HG03575 (cell line): ENCODE data around the gene TMEM151B.

Experiments
- ATAC-seq: cut with Tn5 transposase; IDR thresholded peaks from one replicate; pipeline ENCODE4 v1.9.1; 2021; ENCODE audit not compliant: unreplicated experiment, insufficient number of reproducible peaks, low FRiP score; ENCODE audit errors: extremely low read depth

Gene TMEM151B

GRCh38 chr6:44261581-44261980, 8.7 kb upstream of the TMEM151B start:
- ATAC-seq: no peak

- ATAC-seq: no peak
These were observed 7.5 kb upstream of the TMEM151B start for GRCh38 chr6:44262467-44263353.

GRCh38 chr6:44263354-44264100, 6.7 kb upstream of the TMEM151B start:
- ATAC-seq: no peak

GRCh38 chr6:44264154-44265006, 5.9 kb upstream of the TMEM151B start:
- ATAC-seq: no peak

- ATAC-seq: no peak
These were observed 5.1 kb upstream of the TMEM151B start, which contains the start of gene NFKBIE for GRCh38 chr6:44265007-44265721. Gene NFKBIE, minus strand, starts transcription at chr6:44265551. Its CDS starts 205 bp downstream, at chr6:44265346.

- no peak for ATAC-seq
These were observed 4.5 kb upstream of the TMEM151B start for GRCh38 chr6:44265722-44266233.

GRCh38 chr6:44266347-44266746, 3.9 kb upstream of the TMEM151B start:
- ATAC-seq: no peak

- no peak for ATAC-seq
These were observed 3.0 kb upstream of the TMEM151B start for GRCh38 chr6:44267252-44267651.

GRCh38 chr6:44268095-44268628, 2.1 kb upstream of the TMEM151B start:
- ATAC-seq: no peak

- ATAC-seq: no peak
These were observed 901 bp upstream of the TMEM151B start for GRCh38 chr6:44269178-44269920.

GRCh38 chr6:44270526-44271405, 516 bp downstream of the TMEM151B start:
- ATAC-seq: no peak

GRCh38 chr6:44271406-44271723, 1.1 kb downstream of the TMEM151B start:
- no peak for ATAC-seq

- ATAC-seq: no peak
These were observed 1.7 kb downstream of the TMEM151B start for GRCh38 chr6:44271914-44272313.

GRCh38 chr6:44272529-44272928, 2.3 kb downstream of the TMEM151B start:
- no peak for ATAC-seq

- ATAC-seq: no peak
These were observed 2.8 kb downstream of the TMEM151B start for GRCh38 chr6:44272999-44273566.

GRCh38 chr6:44273617-44274016, 3.4 kb downstream of the TMEM151B start:
- no peak for ATAC-seq
